HG03025 (cell line): ENCODE data around the gene OTUB2.
A peak's percentile ranks its signal among the peaks of the same experiment; 100 is the strongest.
"Not testable (repeated sequence)": the region's sequence is repeated elsewhere in the genome, so short reads cannot be mapped to it uniquely, and the experiment has no call there.

Experiments
- ATAC-seq: cut with Tn5 transposase; IDR thresholded peaks from one replicate; pipeline ENCODE4 v1.9.1; 2021; ENCODE audit warnings: mild to moderate bottlenecking, moderate library complexity; ENCODE audit not compliant: unreplicated experiment, low FRiP score

Gene OTUB2

GRCh38 chr14:94052199-94052598, 26.1 kb downstream of the OTUB2 start:
- no peak for ATAC-seq

GRCh38 chr14:94052662-94053061, 26.5 kb downstream of the OTUB2 start:
- ATAC-seq, result no peak

- no peak for ATAC-seq
Measured at GRCh38 chr14:94054401-94054800, 28.3 kb downstream of the OTUB2 start.

- no peak for ATAC-seq
Measured at GRCh38 chr14:94054936-94055335, 28.8 kb downstream of the OTUB2 start.

GRCh38 chr14:94056579-94057308, 30.6 kb downstream of the OTUB2 start:
- peak; percentile 76 for ATAC-seq

- ATAC-seq, result no peak
Measured at GRCh38 chr14:94058128-94058673, 32.1 kb downstream of the OTUB2 start.

GRCh38 chr14:94058674-94059138, 32.6 kb downstream of the OTUB2 start:
- no peak for ATAC-seq

GRCh38 chr14:94059998-94060397, 33.9 kb downstream of the OTUB2 start:
- ATAC-seq, result no peak

GRCh38 chr14:94062344-94062940, 36.3 kb downstream of the OTUB2 start:
- ATAC-seq, result no peak

GRCh38 chr14:94066089-94066676, 40.0 kb downstream of the OTUB2 start:
- ATAC-seq, result no peak

- not testable (repeated sequence) for ATAC-seq
Measured at GRCh38 chr14:94072076-94072475, 45.9 kb downstream of the OTUB2 start.

GRCh38 chr14:94074534-94074933, 48.4 kb downstream of the OTUB2 start:
- ATAC-seq, result no peak

GRCh38 chr14:94075008-94075407, 48.9 kb downstream of the OTUB2 start:
- ATAC-seq, result no peak

GRCh38 chr14:94077111-94077821, 51.1 kb downstream of the OTUB2 start:
- ATAC-seq, result no peak

GRCh38 chr14:94077823-94078222, 51.7 kb downstream of the OTUB2 start:
- ATAC-seq, result no peak

GRCh38 chr14:94079891-94080620, 53.9 kb downstream of the OTUB2 start:
- ATAC-seq, result no peak

GRCh38 chr14:94080621-94081385, 54.7 kb downstream of the OTUB2 start, which contains the start of the genes DDX24 and IFI27L1:
Gene DDX24, minus strand, starts transcription at chr14:94081202. Its CDS starts 1,460 bp downstream, at chr14:94079742.
Gene IFI27L1, plus strand, starts transcription at chr14:94081310. Its CDS starts 15,628 bp downstream, at chr14:94096938.
- peak; percentile 93 for ATAC-seq

- peak; percentile 22 for ATAC-seq
Measured at GRCh38 chr14:94081386-94081820, 55.3 kb downstream of the OTUB2 start.

GRCh38 chr14:94087891-94088290, 61.8 kb downstream of the OTUB2 start:
- ATAC-seq, result no peak
